Mesendoderm (in vitro differentiated cells): ENCODE measurements around the gene RHOB.
"Not testable (repeated sequence)": the region's sequence is repeated elsewhere in the genome, so short reads cannot be mapped to it uniquely, and the experiment has no call there.

Experiments
- DNase-seq: peaks from one replicate; pipeline ENCODE4 v3.0.0; 2013
- H2AK5ac ChIP-seq: 2 replicates; pipeline ENCODE4 v1.6.1; 2013; ENCODE audit warnings: low read length, inconsistent platforms
- H2BK120ac ChIP-seq: 2 replicates; pipeline ENCODE4 v1.6.1; 2013; ENCODE audit warnings: low read depth, mild to moderate bottlenecking, low read length, moderate library complexity, mixed read lengths
- H2BK15ac ChIP-seq: replicated peaks from 2 replicates; pipeline ENCODE4 v1.6.1; 2013; ENCODE audit warnings: low read depth, mild to moderate bottlenecking, moderate library complexity
- H2BK5ac ChIP-seq: 2 replicates; pipeline ENCODE4 v1.6.1; 2013; ENCODE audit warnings: low read length, inconsistent platforms
- H3K18ac ChIP-seq: 2 replicates; pipeline ENCODE4 v1.6.1; 2013; ENCODE audit warnings: mild to moderate bottlenecking, low read length, mixed read lengths
- H3K23ac ChIP-seq: one replicate; pipeline ENCODE4 v1.6.1; 2013; ENCODE audit warnings: low read length
- H3K27ac ChIP-seq: 2 replicates; pipeline ENCODE4 v1.5.1; 2013; ENCODE audit warnings: low read depth, mild to moderate bottlenecking, inconsistent platforms, low read length, moderate library complexity
- H3K27me3 ChIP-seq: 2 replicates; pipeline ENCODE4 v1.6.1; 2013; ENCODE audit warnings: low read length, control low read depth, mild to moderate bottlenecking, inconsistent platforms; ENCODE audit not compliant: insufficient read depth, poor library complexity
- H3K36me3 ChIP-seq: 2 replicates; pipeline ENCODE4 v1.6.1; 2013; ENCODE audit warnings: low read length, inconsistent platforms; ENCODE audit not compliant: control insufficient read depth, insufficient read depth
- H3K4ac ChIP-seq: one replicate; pipeline ENCODE4 v1.6.1; 2013; ENCODE audit warnings: low read depth, mild to moderate bottlenecking, low read length, moderate library complexity
- H3K4me1 ChIP-seq: 2 replicates; pipeline ENCODE4 v1.6.1; 2013; ENCODE audit warnings: low read depth, low read length, inconsistent platforms; ENCODE audit not compliant: control insufficient read depth
- H3K4me2 ChIP-seq: 2 replicates; pipeline ENCODE4 v1.6.1; 2013; ENCODE audit warnings: low read length
- H3K4me3 ChIP-seq: 2 replicates; pipeline ENCODE4 v1.5.1; 2013; ENCODE audit warnings: mild to moderate bottlenecking, low read length
- H3K56ac ChIP-seq: one replicate; pipeline ENCODE4 v1.6.1; 2013; ENCODE audit warnings: low read length
- H3K79me1 ChIP-seq: 2 replicates; pipeline ENCODE4 v1.6.1; 2013; ENCODE audit warnings: low read length, inconsistent platforms
- H3K79me2 ChIP-seq: 2 replicates; pipeline ENCODE4 v1.6.1; 2013; ENCODE audit warnings: mild to moderate bottlenecking, low read length; ENCODE audit not compliant: control insufficient read depth, insufficient read depth
- H3K9ac ChIP-seq: 2 replicates; pipeline ENCODE4 v1.6.1; 2013; ENCODE audit warnings: low read length, inconsistent platforms
- H4K5ac ChIP-seq: one replicate; pipeline ENCODE4 v1.6.1; 2013; ENCODE audit warnings: low read length
- H4K8ac ChIP-seq: one replicate; pipeline ENCODE4 v1.6.1; 2013; ENCODE audit warnings: low read depth, mild to moderate bottlenecking, control low read depth, low read length, moderate library complexity
- WGBS: extraction: QIAGEN DNeasy Blood & Tissue Kit; methylation state at CpG from one replicate; pipeline ENCODE4 v1.1.7; 2013; ENCODE audit warnings: low lambda C conversion rate, missing lambda C conversion rate; ENCODE audit not compliant: insufficient coverage; ENCODE audit errors: extremely low coverage; 5-methylcytosine and 5-hydroxymethylcytosine counted together

The RHOB gene

DNA sequence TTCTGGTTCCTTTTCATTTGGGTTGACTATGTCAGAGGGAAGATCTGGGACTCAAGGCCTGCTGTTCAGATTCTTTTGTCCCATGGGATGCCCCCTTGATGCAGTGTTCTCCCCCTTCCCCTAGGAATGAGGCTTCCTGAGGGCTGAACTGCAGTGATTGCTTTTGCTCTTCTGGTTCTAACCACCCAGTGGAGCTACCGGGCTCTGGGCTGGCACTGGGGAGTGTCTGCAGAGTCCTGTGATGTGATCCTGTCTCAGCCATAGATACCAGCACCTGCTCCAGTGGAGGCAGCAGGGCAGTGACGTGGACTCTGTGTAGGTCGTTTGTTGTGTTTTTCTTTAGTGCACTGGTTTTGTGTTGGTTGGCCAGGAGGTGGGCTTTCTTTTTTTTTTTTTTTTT is 32.1 kb upstream of the RHOB start:
- no peak overlapping the region for H3K4ac ChIP-seq
- no peak overlapping the region for H2AK5ac ChIP-seq
- H3K36me3 ChIP-seq, result no peaks in the 10 kb centered on the region
- no peak overlapping the region for H3K23ac ChIP-seq
- no peak overlapping the region for H3K4me2 ChIP-seq
- DNase-seq, result peak; percentile 54
- no peak overlapping the region for H3K18ac ChIP-seq
- H4K8ac ChIP-seq, result no peak overlapping the region
- no peak overlapping the region for H3K27ac ChIP-seq
- H3K4me3 ChIP-seq, result no peak overlapping the region
- no peaks in the 10 kb centered on the region for H3K4me1 ChIP-seq
- no peak overlapping the region for H2BK5ac ChIP-seq
- no peak overlapping the region for H3K56ac ChIP-seq
- H3K27me3 ChIP-seq, result no peaks in the 10 kb centered on the region
- no peaks in the 10 kb centered on the region for H3K79me2 ChIP-seq
- no peak overlapping the region for H3K9ac ChIP-seq
- H2BK120ac ChIP-seq, result no peak overlapping the region
- WGBS, result no CpG with 5 or more reads among the region's 3 CpGs
- no peak overlapping the region for H4K5ac ChIP-seq
- no peak overlapping the region for H2BK15ac ChIP-seq
- no peaks in the 10 kb centered on the region for H3K79me1 ChIP-seq

- no peak overlapping the region for H4K5ac ChIP-seq
- no CpG with 5 or more reads among the region's 2 CpGs for WGBS
- no peak overlapping the region for H3K4ac ChIP-seq
- H3K18ac ChIP-seq, result no peak overlapping the region
- H2BK120ac ChIP-seq, result no peak overlapping the region
- H2BK15ac ChIP-seq, result no peak overlapping the region
- no peaks in the 10 kb centered on the region for H3K79me2 ChIP-seq
- H3K23ac ChIP-seq, result no peak overlapping the region
- H3K79me1 ChIP-seq, result no peaks in the 10 kb centered on the region
- no peaks in the 10 kb centered on the region for H3K4me1 ChIP-seq
- H3K9ac ChIP-seq, result no peak overlapping the region
- no peak overlapping the region for H4K8ac ChIP-seq
- H3K4me3 ChIP-seq, result no peak overlapping the region
- no peaks in the 10 kb centered on the region for H3K27me3 ChIP-seq
- no peak overlapping the region for H3K4me2 ChIP-seq
- H2BK5ac ChIP-seq, result no peak overlapping the region
- H2AK5ac ChIP-seq, result no peak overlapping the region
- peak; percentile 29 for DNase-seq
- no peaks in the 10 kb centered on the region for H3K36me3 ChIP-seq
- H3K27ac ChIP-seq, result no peak overlapping the region
- no peak overlapping the region for H3K56ac ChIP-seq
These were observed 31.4 kb upstream of the RHOB start for GRCh38 chr2:20415511-20415918.

DNA sequence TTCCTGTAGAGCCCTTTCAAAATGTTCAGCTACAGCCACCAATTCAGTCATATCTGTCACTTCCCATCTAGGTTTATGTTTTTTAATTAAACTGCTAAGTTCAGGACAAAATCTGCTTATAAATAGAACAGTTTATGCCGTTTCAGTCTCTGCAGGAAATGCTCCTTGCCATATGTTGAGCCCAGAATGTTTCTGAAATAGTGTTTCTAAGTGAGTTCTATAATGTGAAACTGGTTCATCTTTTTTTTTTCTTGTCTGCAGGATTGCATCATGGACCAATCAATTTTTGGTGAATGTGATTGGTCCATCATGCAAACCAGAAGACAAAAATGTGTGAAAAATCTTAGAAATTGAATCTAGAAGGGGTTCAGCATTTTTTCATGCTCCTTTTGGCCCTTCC is 30.2 kb upstream of the RHOB start:
- Histone ChIP-seq H3K4me3 (no peak overlapping the region), H3K36me3 (no peaks in the 10 kb centered on the region), H3K4me1 (no peaks in the 10 kb centered on the region), H3K56ac (no peak overlapping the region), H3K9ac (no peak overlapping the region), H3K23ac (no peak overlapping the region), H3K4me2 (no peak overlapping the region), H3K4ac (no peak overlapping the region), H3K79me2 (no peaks in the 10 kb centered on the region), H3K27ac (no peak overlapping the region), H3K18ac (no peak overlapping the region), H4K5ac (no peak overlapping the region), H2BK5ac (no peak overlapping the region), H2BK15ac (no peak overlapping the region), H3K79me1 (no peaks in the 10 kb centered on the region), H2AK5ac (no peak overlapping the region), H2BK120ac (no peak overlapping the region), H4K8ac (no peak overlapping the region), H3K27me3 (no peaks in the 10 kb centered on the region)
- WGBS, result no CpG with 5 or more reads among the region's 1 CpG
- DNase-seq, result no peak

- not testable (repeated sequence) for H4K8ac ChIP-seq, H3K23ac ChIP-seq
- no CpG with 5 or more reads among the region's 5 CpGs for WGBS
These were observed 29.5 kb upstream of the RHOB start for GRCh38 chr2:20417230-20417821.

GRCh38 chr2:20418519-20418918 is 28.4 kb upstream of the RHOB start:
- no CpG with 5 or more reads among the region's 3 CpGs for WGBS

More at GRCh38 chr2:20417230-20417821, 29.5 kb upstream of the RHOB start:
- not testable (repeated sequence) for H2BK120ac ChIP-seq, H3K79me1 ChIP-seq, DNase-seq, H2BK15ac ChIP-seq, H3K56ac ChIP-seq, H3K4me1 ChIP-seq, H3K4me3 ChIP-seq, H2BK5ac ChIP-seq, H3K18ac ChIP-seq, H3K4ac ChIP-seq, H3K27me3 ChIP-seq, H3K27ac ChIP-seq, H4K5ac ChIP-seq, H3K79me2 ChIP-seq, H3K9ac ChIP-seq, H3K4me2 ChIP-seq, H2AK5ac ChIP-seq, H3K36me3 ChIP-seq

DNA sequence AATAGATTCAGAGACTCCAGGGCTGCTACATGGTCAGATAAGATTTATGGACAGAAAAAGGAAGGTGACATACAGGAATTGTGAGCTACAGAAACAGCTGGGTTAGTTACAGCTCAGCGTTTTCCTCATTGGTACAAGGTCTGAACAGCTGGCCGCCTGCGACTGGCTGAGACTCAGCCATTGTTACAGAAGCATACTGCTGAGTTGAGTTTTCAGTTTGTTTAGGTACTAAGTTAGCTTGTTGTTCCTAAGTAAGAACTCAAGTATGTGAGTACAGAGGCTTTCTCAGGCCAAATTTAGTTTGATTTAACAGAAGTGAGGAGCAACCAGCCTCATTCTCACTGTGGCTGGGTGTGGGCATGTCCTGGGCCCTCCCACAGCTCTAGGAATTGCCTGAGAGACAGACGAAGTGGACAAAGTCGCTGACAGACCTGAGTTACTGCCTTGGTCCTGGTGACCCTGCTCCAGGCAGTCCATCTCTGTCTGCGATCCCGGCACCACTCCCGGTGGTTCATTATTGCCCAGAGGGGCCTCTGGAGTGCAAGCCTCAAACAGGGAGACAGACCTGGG is 27.8 kb upstream of the RHOB start:
- Histone ChIP-seq H2BK120ac (no peak overlapping the region), H2BK5ac (no peak overlapping the region), H3K23ac (no peak overlapping the region), H3K4ac (no peak overlapping the region), H3K56ac (peak overlapping the region; percentile 22), H4K5ac (no peak overlapping the region), H3K9ac (no peak overlapping the region), H2BK15ac (no peak overlapping the region), H3K27me3 (no peaks in the 10 kb centered on the region), H3K36me3 (no peaks in the 10 kb centered on the region), H3K4me1 (no peaks in the 10 kb centered on the region), H3K4me3 (no peak overlapping the region), H3K18ac (no peak overlapping the region), H4K8ac (no peak overlapping the region), H3K79me2 (no peaks in the 10 kb centered on the region), H3K79me1 (no peaks in the 10 kb centered on the region), H2AK5ac (no peak overlapping the region), H3K27ac (no peak overlapping the region), H3K4me2 (no peak overlapping the region)
- WGBS, result no CpG with 5 or more reads among the region's 8 CpGs
- DNase-seq, result no peak

More at GRCh38 chr2:20418519-20418918, 28.4 kb upstream of the RHOB start:
- no peak overlapping the region for H4K8ac ChIP-seq
- no peak overlapping the region for H3K18ac ChIP-seq
- no peaks in the 10 kb centered on the region for H3K36me3 ChIP-seq
- H3K79me2 ChIP-seq, result no peaks in the 10 kb centered on the region
- no peak overlapping the region for H3K4me3 ChIP-seq
- no peak overlapping the region for H2BK120ac ChIP-seq
- H2BK5ac ChIP-seq, result no peak overlapping the region
- no peaks in the 10 kb centered on the region for H3K4me1 ChIP-seq
- H3K9ac ChIP-seq, result no peak overlapping the region
- H4K5ac ChIP-seq, result no peak overlapping the region
- H2BK15ac ChIP-seq, result no peak overlapping the region
- no peak overlapping the region for H3K4ac ChIP-seq
- no peak overlapping the region for H3K23ac ChIP-seq
- no peaks in the 10 kb centered on the region for H3K27me3 ChIP-seq
- no peak overlapping the region for H3K27ac ChIP-seq
- H3K79me1 ChIP-seq, result no peaks in the 10 kb centered on the region
- no peak overlapping the region for H3K56ac ChIP-seq
- no peak overlapping the region for H2AK5ac ChIP-seq
- DNase-seq, result no peak
- H3K4me2 ChIP-seq, result no peak overlapping the region
